Inferior parietal cortex (tissue), 1 donor: ENCODE results near the gene PINLYP.
A peak's percentile ranks its signal among the peaks of the same experiment; 100 is the strongest.

Source experiments
- DNase-seq: peaks from one replicate; pipeline ENCODE4 v3.0.0-alpha.2; 2016; ENCODE audit errors: extremely low spot score

PINLYP gene

DNA sequence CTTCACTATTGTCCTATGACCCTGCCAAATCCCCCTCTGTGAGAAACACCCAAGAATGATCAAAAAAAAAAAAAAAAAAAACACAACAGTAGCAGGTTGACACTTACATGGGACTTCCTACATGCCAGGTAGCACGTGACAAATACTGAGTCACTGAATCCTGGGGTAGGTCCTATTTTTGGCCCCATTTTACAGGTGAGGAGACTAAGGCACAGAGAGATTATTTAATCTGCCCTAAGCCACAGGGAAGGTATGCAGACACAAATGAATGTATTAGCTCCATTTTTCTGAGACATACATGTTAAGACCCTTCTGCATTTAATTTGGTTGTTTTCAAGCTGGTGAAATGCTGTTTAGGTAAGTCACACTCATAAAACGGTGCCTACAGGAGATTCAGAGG is 26.9 kb upstream of the PINLYP start:
- no peak for DNase-seq

DNA sequence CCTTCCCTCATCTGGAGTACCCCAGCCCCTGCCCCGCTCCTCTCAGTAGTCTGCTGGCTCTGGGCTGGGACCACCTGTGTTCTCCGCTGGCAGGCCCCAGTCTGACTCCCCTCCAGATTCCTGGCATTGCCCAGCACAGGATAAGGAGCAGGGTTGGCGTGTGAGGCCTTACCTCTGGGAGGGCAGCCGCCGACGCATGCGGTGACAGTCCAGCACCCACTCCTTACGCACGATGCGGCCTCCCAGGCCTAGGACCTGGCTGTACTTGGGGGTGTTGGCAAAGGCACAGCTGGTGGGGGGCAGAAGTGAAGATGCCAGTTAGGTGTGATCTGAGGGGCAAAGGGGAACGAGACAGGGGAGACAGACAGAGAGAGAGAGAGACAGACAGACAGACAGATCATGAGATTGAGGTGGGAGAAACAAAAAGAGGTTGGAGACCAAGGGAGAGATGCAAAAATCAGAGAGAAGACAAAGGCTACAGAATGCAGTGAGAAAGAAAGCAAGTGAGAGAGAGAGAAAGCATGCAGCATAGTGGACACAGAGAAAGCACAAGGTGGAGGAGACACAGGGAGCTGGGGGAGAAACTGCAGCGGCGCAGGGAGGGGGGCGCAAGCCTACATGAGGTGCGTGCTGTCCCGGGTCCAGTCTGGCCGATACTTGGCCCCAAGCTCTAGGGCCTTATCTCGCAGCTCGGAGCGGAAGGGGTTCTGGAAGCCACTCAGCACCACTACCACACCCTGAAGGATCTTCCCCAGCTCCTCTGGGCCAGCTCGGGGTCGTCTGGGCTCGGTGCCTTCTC is 24.0 kb upstream of the PINLYP start:
- DNase-seq, result no peak

DNA sequence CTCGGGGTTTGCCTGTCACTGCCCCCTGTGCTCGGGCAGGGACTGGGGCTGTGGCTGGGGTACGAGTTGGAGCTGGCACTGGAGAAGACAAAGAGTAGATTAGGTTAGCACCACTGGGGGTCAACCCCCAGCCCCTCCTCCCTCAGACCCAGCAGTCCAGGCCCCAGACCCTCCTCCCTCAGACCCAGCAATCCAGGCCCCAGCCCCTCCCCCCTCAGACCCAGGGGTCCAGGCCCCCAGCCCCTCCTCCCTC is 23.5 kb upstream of the PINLYP start:
- DNase-seq, result no peak

DNA sequence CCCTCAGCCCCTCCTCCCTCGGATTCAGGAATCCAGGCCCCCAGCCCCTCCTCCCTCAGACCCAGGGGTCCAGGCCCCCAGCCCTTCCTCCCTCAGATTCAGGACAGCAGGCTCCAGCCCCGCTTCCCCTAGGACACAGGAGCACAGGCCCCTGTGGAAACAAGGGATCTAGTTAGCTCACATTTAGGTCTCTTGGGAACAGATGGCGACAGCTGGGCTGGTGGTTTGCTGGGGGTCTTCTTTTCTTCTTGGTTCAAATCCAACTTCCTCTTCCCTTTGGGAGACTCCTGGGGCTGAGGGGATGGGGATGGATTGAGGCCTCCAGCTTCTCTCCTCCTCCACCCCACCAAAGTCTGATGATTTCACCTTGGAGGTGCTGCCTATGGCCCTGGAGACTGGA is 23.0 kb upstream of the PINLYP start:
- no peak for DNase-seq

DNA sequence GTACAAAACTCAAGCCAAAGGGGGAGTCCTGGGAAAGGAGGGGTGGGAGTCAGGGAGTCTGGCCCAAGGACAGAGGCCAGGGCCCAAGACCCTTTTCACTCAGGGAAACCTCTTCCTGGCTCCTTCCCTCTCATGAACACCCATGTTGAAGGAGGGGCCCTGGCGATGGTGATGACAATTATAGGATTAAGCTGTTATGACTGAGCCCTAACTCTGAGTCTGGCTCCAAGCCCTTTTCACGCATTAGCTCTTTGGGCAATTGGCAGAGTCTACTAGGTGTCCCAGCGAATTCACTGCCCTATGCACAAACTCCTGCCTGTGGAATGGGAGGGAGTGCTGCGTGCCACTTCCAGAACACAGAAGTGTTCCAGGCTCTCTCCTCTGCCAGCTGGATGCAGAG is 21.9 kb upstream of the PINLYP start:
- no peak for DNase-seq

DNA sequence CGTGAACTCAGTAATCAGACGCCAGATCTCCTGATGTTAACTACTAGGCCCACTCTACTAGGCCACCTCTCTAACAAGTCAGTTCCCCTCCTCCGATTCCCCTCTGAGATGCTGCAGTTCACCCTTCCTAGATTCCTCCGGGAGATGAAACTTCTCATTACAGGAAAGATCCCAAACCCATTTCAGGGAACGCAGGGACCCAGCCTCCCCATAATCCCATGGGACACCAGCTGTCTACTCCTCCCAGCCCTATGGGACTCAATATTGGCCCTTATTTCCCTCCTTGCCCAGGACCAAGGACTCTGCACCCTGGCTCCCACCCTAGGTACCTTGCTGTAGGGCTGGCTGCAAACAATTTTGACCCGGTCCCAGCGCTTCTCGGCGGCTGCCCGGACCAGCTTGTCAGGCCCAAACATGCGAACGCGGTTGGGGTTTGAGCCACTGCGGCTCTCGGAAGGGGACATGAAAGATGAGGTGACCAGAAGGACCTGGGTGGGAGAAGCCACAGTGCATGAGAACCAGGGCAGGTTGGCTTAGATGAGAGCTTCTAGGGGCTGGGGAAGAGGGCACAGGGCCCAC is 21.2 kb upstream of the PINLYP start:
- DNase-seq, result no peak

DNA sequence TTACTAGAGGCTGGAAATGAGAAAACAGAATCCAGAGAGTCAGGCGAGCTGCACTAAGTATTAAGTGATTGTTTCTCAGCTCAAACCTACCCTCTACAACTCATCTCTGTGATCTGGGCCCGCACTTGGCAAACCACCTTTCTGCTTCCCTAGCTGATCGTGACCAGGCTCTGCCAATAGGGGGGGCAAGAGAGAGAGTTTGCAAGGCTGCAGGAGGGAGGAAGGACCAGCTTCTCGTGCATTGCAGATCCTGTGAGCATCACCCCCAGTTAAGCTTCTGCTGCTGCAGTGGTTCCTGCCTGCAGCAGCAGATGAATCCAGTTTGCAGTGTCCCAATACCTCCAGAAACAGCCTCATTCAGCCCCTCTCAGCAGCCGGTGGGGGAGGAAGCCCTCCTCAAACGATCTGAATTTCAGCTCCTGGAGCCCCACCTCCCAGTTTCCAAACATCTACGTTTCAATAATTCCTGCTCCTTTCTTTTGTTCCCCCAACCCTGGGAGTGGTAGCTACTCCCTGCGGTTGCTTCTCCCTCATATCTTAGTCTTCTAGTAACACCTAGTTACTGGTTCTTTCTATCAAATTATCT is 20.3 kb upstream of the PINLYP start:
- DNase-seq, result peak; percentile 85

DNA sequence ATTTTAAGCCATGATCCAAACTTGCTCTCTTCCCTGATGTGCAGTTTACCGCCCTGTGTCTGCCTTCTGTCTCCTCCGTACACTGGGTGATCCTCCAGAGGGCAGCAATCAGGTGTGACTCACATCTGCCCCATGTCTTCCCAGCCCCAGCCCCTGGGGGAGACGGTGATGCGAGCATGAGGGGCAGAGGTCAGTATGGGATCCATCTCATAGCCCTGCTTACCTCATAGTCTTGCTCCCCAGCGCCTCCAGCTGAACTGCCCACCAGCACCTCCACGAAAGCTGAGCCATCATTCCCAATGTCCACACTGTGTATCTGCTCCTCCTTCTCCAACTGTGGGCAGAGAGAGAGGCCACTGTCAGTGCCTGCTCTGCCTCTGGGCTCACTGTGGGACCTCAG is 14.9 kb upstream of the PINLYP start:
- no peak for DNase-seq

DNA sequence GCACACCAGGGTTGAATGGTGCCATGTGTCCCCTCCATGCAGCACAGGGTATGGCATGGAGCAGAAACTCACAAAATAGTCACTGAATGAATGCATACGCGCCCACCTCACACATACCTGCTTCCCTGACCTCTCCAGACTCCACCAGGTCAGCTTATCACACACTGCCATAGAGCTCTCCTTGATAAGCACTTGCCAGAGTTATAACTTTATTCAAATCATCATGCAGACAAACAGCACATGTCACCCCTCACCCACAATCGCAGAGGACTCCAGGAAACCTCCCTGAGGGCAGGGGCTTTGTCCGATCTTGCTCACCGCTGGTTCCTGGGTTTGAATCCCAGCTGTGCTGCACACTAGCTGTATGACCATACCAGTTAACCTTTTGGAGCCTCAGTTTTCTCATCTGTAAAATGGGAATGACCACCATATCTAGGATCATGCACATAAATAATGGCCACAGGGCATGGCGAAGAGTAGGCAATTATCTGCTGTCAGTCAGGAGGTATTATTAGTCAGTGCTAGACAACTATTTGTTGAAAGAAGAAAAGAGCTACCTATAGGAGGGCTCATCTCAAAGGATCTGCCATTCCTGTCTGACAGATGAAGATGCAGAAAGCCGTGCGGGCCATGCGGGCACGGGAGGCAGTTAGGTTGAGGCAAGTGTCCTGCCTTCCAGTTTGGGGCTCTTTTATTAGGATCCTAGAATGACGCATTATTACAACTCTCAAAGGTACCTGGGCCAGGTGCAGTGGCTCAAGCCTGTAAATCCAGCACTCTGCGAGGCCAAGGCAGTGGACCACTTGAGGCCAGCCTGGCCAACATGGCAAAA is 14.2 kb upstream of the PINLYP start:
- no peak for DNase-seq

DNA sequence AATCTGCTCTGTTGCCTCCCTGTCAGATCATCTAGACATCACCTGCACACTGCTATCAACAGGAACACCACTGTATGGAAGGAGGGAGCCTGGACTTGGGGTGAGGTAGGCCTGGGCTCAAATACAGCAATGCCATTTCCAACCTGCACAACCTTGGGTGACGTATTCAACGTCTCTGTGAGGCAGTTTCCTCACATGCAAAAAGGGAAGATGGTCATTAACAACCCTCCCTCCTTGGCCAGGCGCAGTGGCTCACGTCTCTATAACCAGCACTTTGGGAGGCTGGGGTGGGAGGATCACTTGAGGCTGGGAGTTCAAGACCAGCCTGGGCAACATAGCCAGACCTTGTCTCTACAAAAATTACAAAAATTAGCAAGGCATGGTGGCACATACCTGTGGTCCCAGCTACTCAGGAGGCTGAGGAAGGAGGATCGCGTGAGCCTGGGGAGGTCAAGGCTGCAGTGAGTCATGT is 13.3 kb upstream of the PINLYP start:
- DNase-seq, result no peak

DNA sequence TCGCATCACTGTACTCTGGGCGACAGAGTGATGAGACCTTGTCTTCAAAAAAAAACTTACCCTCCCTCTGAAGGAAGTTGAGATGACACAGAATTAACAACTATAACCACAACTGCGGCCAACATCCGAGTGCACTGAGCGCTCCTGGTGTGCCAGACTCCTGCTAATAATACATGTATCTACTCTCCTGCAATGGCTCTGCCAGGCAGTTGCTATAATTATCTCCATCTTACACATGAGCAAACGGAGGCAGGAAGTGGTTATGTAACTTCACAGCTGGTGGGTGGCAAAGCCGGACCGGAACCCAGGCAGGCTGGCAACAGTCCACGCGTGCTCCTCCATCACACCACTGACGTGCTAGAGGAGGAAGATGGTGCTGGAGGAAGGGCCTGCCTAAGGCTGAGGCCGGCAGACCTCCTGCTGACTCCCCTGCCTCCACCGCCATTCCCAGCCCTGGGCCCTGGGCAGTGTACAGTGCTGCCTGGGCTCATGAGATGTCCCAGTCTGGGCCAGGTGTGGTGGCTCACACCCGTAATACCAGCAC is 12.8 kb upstream of the PINLYP start:
- DNase-seq, result peak; percentile 78

DNA sequence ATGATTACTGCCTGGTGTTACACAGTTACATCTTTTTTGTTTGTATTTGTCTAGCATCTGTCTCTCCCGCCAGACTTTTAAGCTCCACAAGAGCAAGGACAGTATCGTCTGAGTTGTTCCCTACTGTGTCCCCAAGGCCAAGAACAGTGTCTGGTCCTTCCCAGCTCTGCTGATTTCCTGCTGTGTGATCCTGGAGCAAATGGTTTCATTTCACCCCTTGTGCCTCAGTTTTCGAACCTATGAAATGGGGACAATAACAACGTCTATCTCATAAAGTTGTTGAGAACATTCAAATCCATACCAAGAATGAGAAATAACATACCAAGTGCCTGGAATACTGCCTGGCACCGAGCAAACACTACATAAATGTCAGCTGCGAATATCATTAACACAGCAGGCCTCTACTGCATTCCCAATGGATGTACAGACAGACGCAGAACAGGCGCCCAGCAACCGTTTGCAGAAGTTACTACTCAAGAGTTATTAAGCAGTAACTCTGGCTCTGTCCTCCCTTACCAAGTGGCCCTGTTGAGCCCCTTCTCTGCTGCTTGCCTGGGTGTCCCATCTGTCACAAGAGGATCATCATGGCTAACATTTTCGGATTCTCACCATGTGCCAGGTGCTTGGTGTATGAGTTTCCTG is 11.7 kb upstream of the PINLYP start:
- no peak for DNase-seq

DNA sequence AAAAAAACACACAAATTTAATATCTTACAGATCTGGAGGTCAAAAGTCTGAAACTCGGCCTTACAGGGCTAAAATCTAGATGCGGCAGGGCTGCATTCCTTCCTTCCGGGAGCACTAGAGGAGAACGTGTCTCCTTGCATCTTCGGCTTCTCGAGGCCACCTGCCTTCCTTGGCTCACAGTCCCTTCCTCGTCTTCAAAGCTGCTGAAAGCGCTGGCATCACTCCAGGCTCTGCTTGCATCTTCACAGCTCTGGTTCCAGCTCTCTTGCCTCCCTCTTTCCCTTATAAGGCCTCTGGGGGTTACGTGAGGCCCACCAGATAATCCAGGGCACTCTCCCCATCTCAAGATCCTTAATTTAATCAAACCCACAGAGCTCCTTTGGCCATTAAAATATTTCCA is 10.8 kb upstream of the PINLYP start:
- DNase-seq, result peak; percentile 31

DNA sequence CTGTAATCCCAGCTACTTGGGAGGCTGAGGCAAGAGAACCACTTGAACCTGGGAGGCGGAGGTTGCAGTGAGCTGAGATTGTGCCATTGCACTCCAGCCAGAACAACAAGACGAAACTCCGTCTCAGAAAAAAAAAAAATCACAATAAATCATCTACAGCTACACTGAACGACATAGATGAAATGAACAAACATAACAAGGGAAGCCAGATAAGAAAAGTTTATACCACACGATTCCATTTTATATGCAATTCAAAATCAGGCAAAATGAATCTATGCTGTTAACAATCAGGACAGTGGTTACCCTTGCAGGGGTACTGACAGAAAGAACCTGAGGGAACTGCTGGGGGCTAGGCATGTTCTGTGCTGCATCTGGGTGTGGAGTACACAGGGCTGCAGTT is 5.9 kb upstream of the PINLYP start:
- DNase-seq, result no peak

DNA sequence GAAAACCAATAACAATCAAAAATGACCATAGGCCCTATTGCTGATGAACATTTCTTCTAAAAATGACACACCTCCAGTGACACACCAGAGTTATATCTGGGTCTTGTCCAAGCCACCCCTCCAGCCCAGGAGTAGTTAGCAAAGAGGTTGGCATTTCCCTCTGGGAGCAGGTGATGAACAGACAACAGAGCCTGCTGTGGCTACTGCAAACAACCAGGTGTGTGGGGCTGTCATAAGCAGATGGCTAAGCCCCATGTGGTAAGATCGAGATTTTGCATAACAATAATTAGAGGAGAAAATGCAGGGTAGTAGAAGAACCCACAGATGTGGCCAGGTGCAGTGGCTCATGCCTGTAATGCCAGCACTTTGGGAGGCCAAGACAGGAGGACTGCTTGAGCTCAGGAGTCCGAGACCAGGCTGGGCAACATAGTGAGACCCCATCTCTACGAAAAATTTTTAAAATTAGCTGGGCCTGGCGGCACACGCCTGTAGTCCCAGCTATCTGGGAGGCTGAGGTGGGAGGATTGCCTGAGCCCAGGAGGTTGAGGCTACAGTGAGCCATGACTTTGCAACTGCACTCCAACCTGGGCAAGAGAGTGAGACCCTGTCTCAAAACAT is 5.3 kb upstream of the PINLYP start:
- no peak for DNase-seq

DNA sequence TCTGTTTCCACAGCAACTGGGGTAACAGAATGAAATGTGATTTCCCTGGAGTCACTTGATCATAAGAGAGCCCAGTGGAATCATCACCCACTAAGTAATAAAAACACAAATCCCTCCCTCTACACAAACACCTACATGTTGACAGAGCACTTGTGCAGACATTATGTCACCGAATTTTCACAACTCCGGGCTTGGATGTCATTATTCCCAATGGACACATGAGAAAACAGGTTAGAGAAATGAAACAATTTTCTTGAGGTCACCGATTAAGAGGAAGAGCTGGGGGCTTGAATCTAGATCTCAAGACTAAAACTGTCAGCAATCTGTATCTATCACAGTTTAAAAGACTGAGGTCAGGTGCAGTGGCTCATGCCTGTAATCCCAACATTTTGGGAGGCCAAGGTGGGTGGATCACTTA is 3.4 kb upstream of the PINLYP start:
- DNase-seq, result no peak

DNA sequence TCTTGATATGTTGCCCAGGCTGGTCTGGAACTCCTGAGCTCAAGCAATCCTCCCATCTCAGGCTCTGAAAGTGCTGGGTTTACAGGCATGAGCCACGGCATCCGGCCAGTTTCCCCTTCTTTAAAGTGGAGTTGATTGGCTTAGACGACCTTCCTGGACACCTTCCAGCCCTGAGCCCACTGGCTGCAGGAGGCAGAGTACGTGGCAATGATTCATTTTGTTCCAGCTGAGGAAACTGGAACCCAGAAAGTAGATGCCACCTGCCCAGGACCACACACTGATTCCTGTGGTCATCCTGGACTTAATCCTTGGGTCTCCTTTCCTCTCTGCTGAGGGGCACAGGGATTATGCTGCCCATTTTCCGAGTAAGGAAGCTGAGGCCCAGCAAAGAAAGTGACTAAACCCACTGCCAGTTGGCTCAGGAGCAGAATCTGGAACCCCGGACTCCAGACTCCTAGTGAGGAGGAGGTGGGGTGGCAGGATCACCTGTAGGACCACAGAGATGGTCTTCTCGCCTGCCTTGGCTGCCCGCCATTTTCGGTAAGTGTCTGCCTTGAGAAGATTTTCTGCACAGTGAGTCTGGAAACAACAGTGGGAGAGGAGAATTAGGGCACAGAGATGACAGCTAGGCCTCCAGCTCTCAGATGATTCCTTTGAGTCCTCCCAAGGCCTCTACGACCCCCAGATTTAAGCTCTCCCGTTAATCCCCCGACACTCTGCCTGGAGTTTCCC is 1.0 kb upstream of the PINLYP start:
- DNase-seq, result no peak

DNA sequence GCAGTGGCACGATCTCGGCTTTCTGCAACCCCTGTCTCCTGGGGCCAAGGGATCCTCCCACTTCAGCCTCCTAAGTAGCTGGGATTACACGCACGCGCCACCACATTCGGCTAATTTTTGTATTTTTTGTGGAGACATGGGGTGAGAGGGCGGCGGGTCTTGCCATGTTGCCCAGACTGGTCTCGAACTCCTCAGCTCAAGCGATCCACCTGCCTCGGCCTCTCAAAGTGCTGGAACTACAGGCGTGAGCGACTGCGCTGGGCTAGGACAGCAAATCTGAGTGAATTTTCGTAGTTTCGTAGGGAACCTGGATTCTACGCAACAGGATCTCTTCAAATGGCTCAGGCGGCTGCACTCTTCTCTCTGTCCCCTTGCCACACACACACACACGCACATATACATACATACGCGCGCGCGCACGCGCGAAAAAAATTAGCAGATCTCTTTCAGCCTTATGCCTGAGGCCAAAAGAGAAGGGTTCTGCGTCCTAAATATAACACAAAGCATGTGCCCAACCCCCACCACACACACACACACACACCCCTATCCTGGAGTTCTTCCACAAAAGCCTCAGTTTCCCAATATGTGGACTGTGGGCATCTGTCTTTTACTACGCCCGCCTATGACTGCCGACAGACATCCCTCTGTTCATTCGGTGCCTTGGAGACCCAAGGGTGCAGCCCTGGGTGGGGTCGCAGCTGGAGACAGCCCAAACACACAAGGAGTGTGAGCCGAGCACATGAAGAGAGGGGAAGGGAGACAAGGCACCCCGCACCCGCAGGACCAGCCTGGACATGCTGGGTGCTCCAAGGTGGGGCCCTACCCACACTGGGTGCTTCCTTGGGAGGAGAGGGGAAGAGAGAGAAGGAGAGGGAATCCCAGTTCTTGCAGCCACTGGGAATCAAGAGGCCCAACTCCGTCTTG is 616 bp downstream of the PINLYP start:
- DNase-seq, result no peak

DNA sequence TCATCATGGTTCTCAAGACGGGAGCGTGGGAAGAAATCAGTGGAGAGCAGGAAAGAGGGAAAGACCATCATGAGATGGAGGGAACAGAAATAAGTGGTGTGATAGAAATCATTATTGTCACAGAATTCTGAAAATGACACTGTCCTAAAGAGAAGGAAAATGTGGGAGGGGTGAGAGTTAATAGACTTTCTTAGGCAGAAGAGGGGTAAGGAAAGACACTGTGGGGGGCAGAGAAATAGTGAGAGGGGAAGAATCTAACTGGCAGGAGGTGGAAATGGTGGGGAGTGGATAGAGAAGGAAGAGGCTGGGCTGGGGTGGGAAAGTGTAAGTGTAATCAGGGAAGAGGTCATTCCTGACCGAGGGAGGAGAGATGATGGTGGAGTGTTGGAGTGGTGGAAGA is 3.2 kb downstream of the PINLYP start:
- no peak for DNase-seq

DNA sequence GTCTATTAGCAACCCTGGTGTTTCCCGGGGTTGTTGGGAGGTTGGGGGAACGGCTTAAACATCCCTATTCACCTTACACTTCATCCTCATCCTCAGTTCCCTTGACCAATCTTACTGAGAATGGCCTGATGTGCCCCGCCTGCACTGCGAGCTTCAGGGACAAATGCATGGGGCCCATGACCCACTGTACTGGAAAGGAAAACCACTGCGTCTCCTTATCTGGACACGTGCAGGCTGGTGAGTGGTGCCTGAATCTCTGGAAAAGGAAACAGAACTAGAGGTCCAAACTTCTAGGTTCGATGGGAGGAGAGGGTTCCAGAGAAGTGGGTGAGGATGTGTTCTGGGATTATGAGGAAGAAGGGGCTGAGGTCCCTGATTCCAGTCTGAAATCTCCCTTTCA is 5.9 kb downstream of the PINLYP start:
- DNase-seq, result no peak
